HepG2 (cell line): ENCODE data around the gene ERMP1. TPM values are rescaled to one million over a fixed set of nuclear protein-coding genes. Genes with fewer than 3 reads are reported as not detected.
A peak's percentile ranks its signal among the peaks of the same experiment; 100 is the strongest.
"Not testable (repeated sequence)": the region's sequence is repeated elsewhere in the genome, so short reads cannot be mapped to it uniquely, and the experiment has no call there.

ENCODE experiments used
- ATAC-seq: fragments of 200-7000 bp; cut with Tn5 transposase; 3 replicates; pipeline ENCODE4 v1.9.1; 2020; ENCODE audit warnings: mild to moderate bottlenecking, moderate library complexity
- BruUV-seq: library from RNA; stranded (reverse); fragments of 400-500 nt; replicated peaks from 2 replicates; lab custom pipeline; 2021; lab: Mats Ljungman, UMichigan
- CTCF ChIA-PET: fragments of 300-600 bp; formaldehyde crosslinking; extraction: SDS; loops from one replicate; lab custom pipeline; 2021; ENCODE audit warnings: low total read pairs, inconsistent platforms, low intra/inter-chr PET ratio; lab: Yijun Ruan, JAX
- POLR2A ChIA-PET: fragments of 350-600 bp; sonication (Branson Sonifier 250); formaldehyde crosslinking; loops from one replicate; lab custom pipeline; 2020; ENCODE audit warnings: antibody characterized with exemption, inconsistent platforms; lab: Yijun Ruan, JAX
- DNase-seq: peaks from one replicate; pipeline ENCODE4 v3.0.0-alpha.2; 2015; ENCODE audit warnings: low spot score
- FAIRE-seq: peaks from 3 replicates; lab custom pipeline; 2011; peaks lifted over from hg19 to GRCh38; lab: Jason Lieb, UNC
- H2AFZ ChIP-seq: one replicate; pipeline ENCODE4 v1.6.1; 2011; ENCODE audit warnings: low read length, inconsistent platforms
- H3K27ac ChIP-seq: fragments of 300-600 bp; 3 replicates; pipeline ENCODE4 v1.8.0; 2011; ENCODE audit warnings: mixed run types, mild to moderate bottlenecking, mixed read lengths, low read length, inconsistent platforms; ENCODE audit not compliant: insufficient read depth; ENCODE audit errors: extremely low read length
- H3K27me3 ChIP-seq, 2 experiments: fragments of 200-600 bp in 1 of 2; 2 replicates in 1 of 2; 3 replicates in 1 of 2; pipeline versions ENCODE4 v1.6.0 to v1.8.0; 2011; ENCODE audit warnings: low read length in 2 of 2, mild to moderate bottlenecking in 2 of 2, moderate library complexity in 2 of 2, inconsistent platforms in 1 of 2; ENCODE audit not compliant: insufficient read depth in 2 of 2, control insufficient read depth in 1 of 2
- H3K36me3 ChIP-seq, 2 experiments: fragments of 200-600 bp in 1 of 2; replicated peaks in 1 of 2; 2 replicates in 1 of 2; 3 replicates in 1 of 2; pipeline versions ENCODE4 v1.5.1 to v1.8.0; 2011; ENCODE audit warnings: low read length in 2 of 2, inconsistent platforms in 1 of 2; ENCODE audit not compliant: insufficient read depth in 2 of 2, control insufficient read depth in 1 of 2
- H3K4me1 ChIP-seq: 2 replicates; pipeline ENCODE4 v1.5.1; 2012; ENCODE audit warnings: low read length, inconsistent platforms; ENCODE audit not compliant: insufficient read depth
- H3K4me2 ChIP-seq: 2 replicates; pipeline ENCODE4 v1.6.0; 2011; ENCODE audit warnings: low read depth, low read length, inconsistent platforms
- H3K4me3 ChIP-seq, 3 experiments: fragments of 200-600 bp in 1 of 3; sonication (generic), shearing (Covaris generic) in 1 of 3; replicated peaks in 1 of 3; 2 replicates each; pipeline ENCODE4 v1.5.1; 2011 to 2016; ENCODE audit warnings: low read length in 3 of 3, inconsistent platforms in 2 of 3, low read depth in 2 of 3, mild to moderate bottlenecking in 2 of 3, control low read depth in 1 of 3, mixed read lengths in 1 of 3; ENCODE audit not compliant: insufficient read depth in 1 of 3
- H3K79me2 ChIP-seq: one replicate; pipeline ENCODE4 v1.6.1; 2011; ENCODE audit warnings: low read length, inconsistent platforms; ENCODE audit not compliant: insufficient read depth
- H3K9ac ChIP-seq: 2 replicates; pipeline ENCODE4 v1.6.0; 2011; ENCODE audit warnings: mild to moderate bottlenecking, low read depth, low read length, inconsistent platforms; ENCODE audit not compliant: insufficient read depth
- H3K9me3 ChIP-seq: 2 replicates; pipeline ENCODE4 v1.5.1; 2012; ENCODE audit warnings: mild to moderate bottlenecking, low read length
- H4K20me1 ChIP-seq: 2 replicates; pipeline ENCODE4 v1.6.0; 2011; ENCODE audit warnings: inconsistent platforms, mild to moderate bottlenecking, low read length, moderate library complexity; ENCODE audit not compliant: insufficient read depth
- JARID2 ChIP-seq: sonication (generic); formaldehyde crosslinking; IDR thresholded peaks from 2 replicates; pipeline ENCODE4 v1.8.1; 2023; ENCODE audit warnings: missing genetic modification reagents, inconsistent platforms; ENCODE audit not compliant: insufficient replicate concordance
- THAP11 ChIP-seq: IDR thresholded peaks from 2 replicates; pipeline ENCODE4 v1.6.1; 2016; ENCODE audit warnings: missing biosample characterization, missing genetic modification reagents
- THRA ChIP-seq: sonication (generic); formaldehyde crosslinking; IDR thresholded peaks from 2 replicates; pipeline ENCODE4 v1.4.0; 2020; ENCODE audit warnings: missing genetic modification reagents, borderline replicate concordance
- ZBTB3 ChIP-seq: sonication (generic); formaldehyde crosslinking; IDR thresholded peaks from 2 replicates; pipeline ENCODE4 v1.4.0; 2020; ENCODE audit warnings: low read depth, mild to moderate bottlenecking, moderate library complexity, missing genetic modification reagents, borderline replicate concordance
- ZNF207 ChIP-seq: fragments of 450-650 bp; IDR thresholded peaks from 2 replicates; pipeline ENCODE4 v1.6.1; 2016; ENCODE audit warnings: antibody characterized with exemption, borderline replicate concordance
- ZNF343 ChIP-seq: sonication (generic); formaldehyde crosslinking; IDR thresholded peaks from 2 replicates; pipeline ENCODE4 v1.4.0; 2020; ENCODE audit warnings: mild to moderate bottlenecking, missing genetic modification reagents
- ZNF879 ChIP-seq: sonication (generic); formaldehyde crosslinking; IDR thresholded peaks from 2 replicates; pipeline ENCODE4 v1.8.1; 2023; ENCODE audit warnings: missing genetic modification reagents
- WGBS: methylation state at CpG from one replicate; pipeline ENCODE4 v1.1.6; 2017; ENCODE audit warnings: low lambda C conversion rate; 5-methylcytosine and 5-hydroxymethylcytosine counted together
- in situ Hi-C: cut with HindIII; loops from 2 replicates; pipeline ENCODE4 v1.10.0; 2017; ENCODE audit warnings: low pct_unique_long_range_greater_than_20kb; ENCODE audit not compliant: extremely low pct_ligation_motif_present
- intact Hi-C: fragments of 100-400 bp; cut with micrococcal nuclease; formaldehyde crosslinking; loops from one replicate; pipeline ENCODE4 v1.10.0; 2022; ENCODE audit not compliant: unreplicated experiment
- polyA plus RNA-seq, 8 experiments: library from polyadenylated mRNA; depleted of rRNA in 3 of 8; stranded (reverse) in 7 of 8; unstranded in 1 of 8; fragments of >200 nt; fragmentation: Illumina TruSeq in 4 of 8; extraction: Trizol in 4 of 8; gene quantifications; 2 replicates each; pipeline versions ENCODE4 v1.2.1 to v1.2.3, GENCODE V29; 2011 to 2016; ENCODE audit warnings: low read depth in 4 of 8, missing spikeins in 1 of 8, mixed read lengths in 1 of 8; ENCODE audit not compliant: insufficient read depth in 1 of 8
- total RNA-seq, 5 experiments: library from RNA; depleted of rRNA; stranded (reverse); fragments of >200 nt; fragmentation: Illumina TruSeq; extraction: Trizol; gene quantifications; 2 replicates each; pipeline ENCODE4 v1.2.3, GENCODE V29; 2016; ENCODE audit warnings: low read depth in 1 of 5
- TF ChIP-seq, protein P1 (sequence below): sonication (generic); formaldehyde crosslinking; IDR thresholded peaks from 2 replicates; pipeline ENCODE4 v1.5.0; 2020; ENCODE audit warnings: missing genetic modification reagents
- TF ChIP-seq, protein P2 (sequence below): sonication (generic); formaldehyde crosslinking; IDR thresholded peaks from 2 replicates; pipeline ENCODE4 v1.9.0; 2021; ENCODE audit warnings: missing genetic modification reagents, borderline replicate concordance

Gene ERMP1
- total and polyA plus RNA-seq, 2 of the 13 experiments (the other 11 are each of a cell fraction or from before 2014, with no cell fraction given), result 40.9 to 65.4 TPM

- TF ChIP-seq, protein P1, sequence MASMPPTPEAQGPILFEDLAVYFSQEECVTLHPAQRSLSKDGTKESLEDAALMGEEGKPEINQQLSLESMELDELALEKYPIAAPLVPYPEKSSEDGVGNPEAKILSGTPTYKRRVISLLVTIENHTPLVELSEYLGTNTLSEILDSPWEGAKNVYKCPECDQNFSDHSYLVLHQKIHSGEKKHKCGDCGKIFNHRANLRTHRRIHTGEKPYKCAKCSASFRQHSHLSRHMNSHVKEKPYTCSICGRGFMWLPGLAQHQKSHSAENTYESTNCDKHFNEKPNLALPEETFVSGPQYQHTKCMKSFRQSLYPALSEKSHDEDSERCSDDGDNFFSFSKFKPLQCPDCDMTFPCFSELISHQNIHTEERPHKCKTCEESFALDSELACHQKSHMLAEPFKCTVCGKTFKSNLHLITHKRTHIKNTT (CRISPR knock-in tag), result no peak
- TF ChIP-seq JARID2 (CRISPR knock-in tag) (no peak), THRA (CRISPR knock-in tag) (peak; percentile 42), ZNF879 (CRISPR knock-in tag) (no peak), ZNF207 (no peak), THAP11 (peak; percentile 70), ZBTB3 (no peak), ZNF343 (CRISPR knock-in tag) (no peak)
- TF ChIP-seq, protein P2, sequence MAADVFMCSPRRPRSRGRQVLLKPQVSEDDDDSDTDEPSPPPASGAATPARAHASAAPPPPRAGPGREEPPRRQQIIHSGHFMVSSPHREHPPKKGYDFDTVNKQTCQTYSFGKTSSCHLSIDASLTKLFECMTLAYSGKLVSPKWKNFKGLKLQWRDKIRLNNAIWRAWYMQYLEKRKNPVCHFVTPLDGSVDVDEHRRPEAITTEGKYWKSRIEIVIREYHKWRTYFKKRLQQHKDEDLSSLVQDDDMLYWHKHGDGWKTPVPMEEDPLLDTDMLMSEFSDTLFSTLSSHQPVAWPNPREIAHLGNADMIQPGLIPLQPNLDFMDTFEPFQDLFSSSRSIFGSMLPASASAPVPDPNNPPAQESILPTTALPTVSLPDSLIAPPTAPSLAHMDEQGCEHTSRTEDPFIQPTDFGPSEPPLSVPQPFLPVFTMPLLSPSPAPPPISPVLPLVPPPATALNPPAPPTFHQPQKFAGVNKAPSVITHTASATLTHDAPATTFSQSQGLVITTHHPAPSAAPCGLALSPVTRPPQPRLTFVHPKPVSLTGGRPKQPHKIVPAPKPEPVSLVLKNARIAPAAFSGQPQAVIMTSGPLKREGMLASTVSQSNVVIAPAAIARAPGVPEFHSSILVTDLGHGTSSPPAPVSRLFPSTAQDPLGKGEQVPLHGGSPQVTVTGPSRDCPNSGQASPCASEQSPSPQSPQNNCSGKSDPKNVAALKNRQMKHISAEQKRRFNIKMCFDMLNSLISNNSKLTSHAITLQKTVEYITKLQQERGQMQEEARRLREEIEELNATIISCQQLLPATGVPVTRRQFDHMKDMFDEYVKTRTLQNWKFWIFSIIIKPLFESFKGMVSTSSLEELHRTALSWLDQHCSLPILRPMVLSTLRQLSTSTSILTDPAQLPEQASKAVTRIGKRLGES (CRISPR knock-in tag), result peak; percentile 69; the same call in 1 of the 2 replicates
Observed at GRCh38 chr9:5832538-5833529, at the start of gene ERMP1 (continued).

GRCh38 chr9:5882244-5883012, 49.5 kb upstream of the ERMP1 start:
- H3K27me3 ChIP-seq, intact Hi-C loops, H3K9ac ChIP-seq, DNase-seq, H3K79me2 ChIP-seq, POLR2A ChIA-PET, FAIRE-seq, ATAC-seq, H3K9me3 ChIP-seq, BruUV-seq, H3K27ac ChIP-seq, H3K4me3 ChIP-seq, H3K4me2 ChIP-seq, H4K20me1 ChIP-seq, H3K36me3 ChIP-seq, in situ Hi-C loops, CTCF ChIA-PET, H2AFZ ChIP-seq: not testable (repeated sequence)
- H3K4me1 ChIP-seq, result peaks cover 37% of the 10 kb centered on the region
- 86% methylated on average over 5 of the region's 5 CpGs for WGBS
